Left colon (tissue), 2 donors: Measurements from ENCODE around the gene FN1. TPM values are rescaled to one million over a fixed set of nuclear protein-coding genes. Genes with fewer than 3 reads are reported as not detected.
A peak's percentile ranks its signal among the peaks of the same experiment; 100 is the strongest.

Source experiments
- ATAC-seq: fragments of 200-7000 bp; cut with Tn5 transposase; one replicate; pipeline ENCODE4 v1.9.1; 2020; ENCODE audit warnings: mild to moderate bottlenecking, moderate library complexity
- DNase-seq, 2 donors: peaks; one replicate each; pipeline ENCODE4 v3.0.0-alpha.2; 2020
- intact Hi-C, 2 donors: fragments of 100-400 bp; cut with DNase I in 1 of 2; cut with micrococcal nuclease in 1 of 2; formaldehyde crosslinking; loops; one replicate each; pipeline versions ENCODE4 v1.11.2 to v1.14.0; 2022; cut with DNase I, micrococcal nuclease
- total RNA-seq, 2 donors: library from RNA; stranded (reverse); fragmentation: NEBNext Ultra II Directional; extraction: Animal tissue kit (Norgen Biotek cat#: 25700); gene quantifications; one replicate each; pipeline ENCODE4 v1.2.1, GENCODE V29; 2021
- donor health status: DM: no; HTN: no; CAD: no.
- donor health status: DM: yes; HTN: yes; CAD: no.

FN1 gene
- total RNA-seq, 2 donors from 2014 or later, result 43.4 to 216 TPM

DNA sequence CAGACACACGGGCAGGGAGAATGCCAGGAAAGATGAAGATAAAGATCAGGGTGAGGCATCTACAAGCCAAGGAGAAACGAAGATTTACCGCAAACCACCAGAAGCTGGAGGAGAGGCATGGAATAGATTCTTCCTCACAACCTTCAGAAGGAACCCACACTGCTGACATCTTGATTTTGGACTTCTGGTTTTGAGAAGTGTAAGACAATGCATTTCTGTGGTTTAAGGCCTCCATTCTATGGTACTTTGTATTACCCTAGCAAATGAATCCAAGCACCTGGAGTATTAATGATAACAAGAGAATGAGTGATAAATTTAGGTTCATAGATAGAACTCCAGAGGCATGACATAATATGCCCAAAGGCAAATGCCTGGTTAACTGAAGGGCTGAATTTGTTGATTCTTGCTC is 11.8 kb upstream of the FN1 start:
- intact Hi-C loops, result no loop called here
- no peak for ATAC-seq
- DNase-seq, result no peak

DNA sequence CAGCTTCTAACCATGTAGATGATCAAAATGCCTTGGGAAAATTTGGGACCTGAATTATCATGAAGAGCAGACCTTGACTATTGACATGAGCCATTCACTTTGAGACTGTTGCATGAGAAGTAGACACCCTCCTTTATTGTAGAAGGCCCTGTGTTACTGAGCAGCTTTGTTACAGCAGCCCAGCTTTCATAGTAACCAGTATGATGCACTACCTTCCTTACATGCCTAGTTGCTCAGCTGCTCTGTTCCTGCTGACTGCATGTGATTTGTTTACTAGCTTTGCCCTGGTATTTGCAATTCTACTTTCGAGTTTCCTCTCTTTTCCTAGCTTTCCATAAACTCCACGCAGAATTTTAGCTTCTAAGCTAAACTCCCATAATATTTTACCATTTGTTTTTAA is 11.2 kb upstream of the FN1 start:
- DNase-seq (no peak), ATAC-seq (no peak)
- intact Hi-C loops, result no loop called here

DNA sequence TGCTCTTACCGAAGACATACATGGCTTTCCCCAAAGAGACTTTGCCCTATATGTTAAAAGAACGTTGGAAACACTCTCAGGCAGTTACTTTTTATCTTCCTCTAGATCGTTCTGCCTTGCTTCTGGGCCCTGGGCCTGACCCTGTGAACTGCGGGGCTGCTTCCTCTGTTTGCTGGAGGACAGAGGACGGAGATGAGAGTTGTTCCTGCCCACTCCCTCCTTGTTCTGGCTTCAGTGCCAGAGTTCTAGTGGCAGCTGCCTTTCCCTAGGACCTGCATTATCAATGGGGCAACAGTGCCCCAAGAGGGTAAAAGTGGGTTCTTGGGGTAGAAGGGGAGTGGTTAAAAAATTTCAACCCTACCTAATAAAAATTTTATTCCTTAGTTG is 6.5 kb upstream of the FN1 start:
- intact Hi-C loops, result no loop called here
- peak; percentile 23 for ATAC-seq
- DNase-seq, result no peak

DNA sequence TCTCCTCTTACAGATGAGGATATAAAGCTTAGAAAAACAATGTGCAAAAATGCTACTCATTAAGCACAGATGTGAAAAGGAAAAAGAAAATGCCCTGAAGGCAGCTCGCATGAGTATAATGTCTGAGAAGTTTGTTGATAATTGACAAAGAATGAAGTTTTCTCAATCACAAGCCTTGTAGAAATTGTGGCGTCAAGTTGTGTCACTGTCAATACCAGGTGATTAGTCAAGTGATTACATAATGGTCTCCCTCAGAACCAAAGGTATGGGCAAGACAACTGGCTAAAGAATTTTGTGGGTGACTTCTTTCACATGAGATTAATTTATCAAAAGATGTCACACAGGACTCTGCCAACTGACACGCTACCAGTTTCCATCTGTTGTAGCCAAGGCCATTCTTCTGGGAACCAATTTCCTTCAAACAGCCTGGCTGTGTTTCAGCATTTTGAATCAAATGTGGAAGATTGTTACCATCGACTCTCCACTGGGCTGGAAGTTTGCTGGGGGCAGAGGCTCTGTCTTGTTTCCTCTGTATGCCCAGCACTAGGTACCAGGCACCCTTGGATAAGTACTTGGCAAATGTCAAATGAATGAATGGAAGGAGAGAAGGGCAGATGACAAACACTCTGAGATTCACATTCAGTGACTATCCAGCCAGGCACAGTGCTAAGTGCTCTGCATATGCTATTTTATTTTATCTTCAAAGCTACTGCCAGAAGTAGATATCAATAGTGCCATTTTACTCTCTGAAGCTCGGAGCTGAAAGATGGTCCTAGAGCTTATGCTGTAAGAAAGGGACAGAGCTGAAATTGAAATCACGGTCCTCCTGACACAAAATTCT is 5.9 kb upstream of the FN1 start:
- intact Hi-C loops, result no loop called here
- DNase-seq (no peak), ATAC-seq (no peak)

DNA sequence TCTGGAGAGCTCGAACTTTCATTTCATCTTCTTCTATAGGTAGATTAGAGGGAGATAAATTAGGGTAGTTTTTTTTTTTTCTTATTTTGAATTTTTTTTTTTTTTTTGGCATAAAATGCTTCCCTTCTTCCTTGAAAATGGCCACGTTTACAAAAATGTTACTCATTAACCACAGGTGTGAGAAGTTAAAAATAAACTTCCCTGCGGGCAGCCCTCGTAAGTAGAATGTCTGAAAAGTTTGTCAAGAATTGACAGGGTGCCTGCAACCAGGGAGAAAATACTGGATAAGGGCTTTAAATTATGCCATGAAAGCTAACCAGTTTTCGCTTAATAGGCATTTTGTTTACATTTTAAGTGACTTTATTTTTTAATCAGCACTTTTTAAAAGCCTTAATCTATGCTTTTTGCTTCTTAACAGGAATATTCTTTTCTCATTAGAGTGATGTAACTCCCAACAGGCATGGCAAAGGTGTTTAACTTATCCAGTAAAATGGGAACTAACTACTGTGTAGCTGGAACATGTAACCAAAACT is 4.2 kb upstream of the FN1 start:
- DNase-seq (no peak), ATAC-seq (no peak)
- intact Hi-C loops, result no loop called here

DNA sequence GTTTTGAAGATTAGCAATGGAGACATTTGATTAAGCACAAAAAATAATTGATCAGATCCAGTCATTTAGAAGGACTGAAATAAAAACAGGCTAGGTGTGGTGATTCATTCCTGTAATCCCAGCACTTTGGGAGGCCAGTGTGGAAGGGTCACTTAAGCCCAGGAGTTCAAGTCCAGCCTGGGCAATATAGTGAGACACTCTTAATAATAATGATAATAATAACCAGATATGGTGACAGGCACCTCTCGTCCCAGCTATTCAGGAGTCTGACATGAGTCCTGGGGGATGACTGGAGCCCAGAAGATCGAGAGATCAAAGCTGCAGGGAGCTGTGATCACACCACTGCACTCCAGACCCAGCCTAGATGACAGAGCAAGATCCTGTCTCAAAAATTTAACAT is 3.5 kb upstream of the FN1 start:
- intact Hi-C loops, result no loop called here
- ATAC-seq, result no peak
- no peak for DNase-seq

DNA sequence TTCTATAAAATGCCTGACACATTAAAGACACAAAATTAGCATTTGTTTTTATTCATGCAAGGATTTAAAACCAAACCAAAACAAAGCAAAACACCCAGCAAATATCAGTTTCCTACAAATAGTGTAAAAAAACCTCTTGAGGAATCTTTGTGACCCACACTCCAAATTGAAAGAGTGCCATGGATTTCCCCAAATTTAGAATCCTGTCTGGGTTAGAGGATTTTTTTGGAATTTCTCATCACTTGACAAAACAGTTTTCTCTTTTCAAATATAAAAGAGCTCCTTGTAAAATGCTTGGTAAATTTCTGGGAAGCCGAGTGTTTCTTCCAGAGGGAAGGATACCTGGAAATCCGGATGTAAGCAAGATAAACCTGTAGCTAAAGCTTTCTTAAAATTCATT is 1.7 kb upstream of the FN1 start:
- intact Hi-C loops, result no loop called here
- ATAC-seq (no peak), DNase-seq (no peak)

DNA sequence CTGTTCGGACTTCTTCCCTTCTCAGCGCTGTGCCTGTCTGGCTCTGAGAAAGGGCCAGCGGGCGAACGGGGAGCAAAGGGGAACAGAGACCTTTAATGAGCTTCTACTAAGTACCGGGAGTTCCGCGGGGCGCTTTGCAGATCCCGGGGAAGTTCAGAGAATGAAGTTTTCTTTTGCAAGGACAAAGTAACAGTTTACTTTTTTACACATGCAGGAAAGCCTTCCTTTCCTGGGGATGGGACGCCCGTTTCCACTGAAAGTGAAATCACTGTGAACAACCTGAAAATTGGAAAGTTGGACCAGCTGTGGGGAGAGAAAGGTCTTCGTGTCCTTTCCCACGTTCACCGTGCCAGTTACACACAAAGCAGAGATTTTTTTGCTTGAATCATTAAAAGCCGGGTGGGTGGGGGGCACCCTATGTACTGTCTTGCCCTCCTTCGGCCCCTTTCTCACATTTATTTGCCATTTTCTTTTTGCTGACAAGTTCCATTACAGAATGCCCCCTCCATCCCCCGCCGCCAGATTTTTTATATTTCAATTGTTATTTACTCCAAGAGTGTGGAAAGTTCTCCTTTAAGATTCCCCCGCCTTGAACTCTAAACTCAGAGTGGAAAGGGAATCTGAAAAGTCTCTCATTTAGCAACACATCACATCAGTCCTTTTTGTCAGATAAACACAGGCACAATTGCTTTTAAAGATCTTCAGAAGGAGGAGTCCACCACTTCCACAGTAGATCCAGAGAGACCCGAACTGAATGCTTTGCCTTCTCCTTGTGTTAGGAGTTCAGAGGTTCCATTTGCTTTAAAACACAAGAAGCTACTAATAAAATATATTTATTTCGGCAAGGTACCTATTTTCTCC is 1.1 kb upstream of the FN1 start:
- intact Hi-C loops, result no loop called here
- no peak for ATAC-seq
- no peak for DNase-seq

DNA sequence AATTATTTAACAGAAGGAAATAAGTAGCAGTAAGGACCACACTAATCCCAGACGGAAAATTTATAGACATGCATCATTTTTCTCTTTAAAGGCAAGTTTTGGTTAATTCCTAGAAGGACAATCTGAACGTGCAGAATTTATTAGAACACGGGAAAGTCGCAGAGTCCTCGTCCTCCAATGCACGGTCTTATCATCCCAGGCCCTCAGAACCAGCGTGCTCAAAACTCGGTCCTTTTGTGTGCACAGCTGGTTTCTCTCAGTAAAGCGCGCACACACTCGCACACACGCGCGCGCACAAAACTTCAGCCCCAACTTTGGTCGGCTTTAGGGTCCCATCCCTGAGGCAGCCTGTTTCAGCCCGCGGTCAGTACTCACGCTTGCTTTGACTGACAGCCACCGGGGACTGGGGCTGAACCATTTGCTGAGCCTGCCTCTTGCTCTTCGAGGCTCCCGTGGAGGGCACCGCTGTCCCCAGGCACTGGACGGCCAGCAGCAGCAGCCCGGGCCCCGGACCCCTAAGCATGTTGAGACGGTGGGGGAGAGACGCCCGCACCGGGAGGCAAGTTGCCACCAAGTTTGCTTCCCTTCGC is 493 bp downstream of the FN1 start:
- ATAC-seq (peak; percentile 44), DNase-seq (peak in 1 of 2 donors; percentile 26)
- intact Hi-C loops, result no loop called here

DNA sequence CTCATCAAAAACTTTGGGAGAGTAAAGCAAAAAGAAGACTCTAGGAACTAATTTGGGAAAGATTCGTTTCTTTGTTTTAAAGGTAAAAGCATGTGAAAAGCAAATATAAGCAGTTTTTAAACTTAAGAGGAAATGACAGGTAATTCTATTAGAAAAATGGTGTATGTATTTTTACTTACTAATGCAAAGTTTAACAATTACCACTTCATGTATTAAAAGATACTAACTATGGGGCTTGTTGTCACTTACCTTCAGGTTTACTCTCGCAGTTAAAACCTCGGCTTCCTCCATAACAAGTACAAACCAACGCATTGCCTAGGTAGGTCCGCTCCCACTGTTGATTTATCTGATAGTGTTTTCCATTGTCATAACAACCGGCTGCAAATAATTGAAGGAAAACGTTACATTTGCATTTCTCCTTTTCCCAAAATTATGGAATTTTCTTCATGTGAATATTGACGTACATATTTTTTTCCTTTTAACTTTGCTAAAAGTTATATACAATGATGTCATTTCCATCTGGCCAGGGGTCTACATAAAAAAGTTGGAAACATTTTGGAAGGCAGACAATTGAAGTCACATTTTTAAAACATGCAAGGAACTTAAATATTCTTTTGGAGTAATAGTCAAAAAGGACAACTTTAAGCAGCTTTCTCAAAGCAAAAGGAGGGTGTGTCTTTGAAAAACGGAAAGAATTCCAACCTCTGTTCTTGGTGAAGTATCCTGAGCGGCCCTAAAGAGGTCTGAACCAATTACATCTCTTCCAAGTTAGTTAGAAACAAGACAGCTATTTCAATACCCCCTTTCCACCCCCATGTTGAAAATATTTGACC is 1.2 kb downstream of the FN1 start:
- ATAC-seq, result no peak
- intact Hi-C loops, result no loop called here
- no peak for DNase-seq

DNA sequence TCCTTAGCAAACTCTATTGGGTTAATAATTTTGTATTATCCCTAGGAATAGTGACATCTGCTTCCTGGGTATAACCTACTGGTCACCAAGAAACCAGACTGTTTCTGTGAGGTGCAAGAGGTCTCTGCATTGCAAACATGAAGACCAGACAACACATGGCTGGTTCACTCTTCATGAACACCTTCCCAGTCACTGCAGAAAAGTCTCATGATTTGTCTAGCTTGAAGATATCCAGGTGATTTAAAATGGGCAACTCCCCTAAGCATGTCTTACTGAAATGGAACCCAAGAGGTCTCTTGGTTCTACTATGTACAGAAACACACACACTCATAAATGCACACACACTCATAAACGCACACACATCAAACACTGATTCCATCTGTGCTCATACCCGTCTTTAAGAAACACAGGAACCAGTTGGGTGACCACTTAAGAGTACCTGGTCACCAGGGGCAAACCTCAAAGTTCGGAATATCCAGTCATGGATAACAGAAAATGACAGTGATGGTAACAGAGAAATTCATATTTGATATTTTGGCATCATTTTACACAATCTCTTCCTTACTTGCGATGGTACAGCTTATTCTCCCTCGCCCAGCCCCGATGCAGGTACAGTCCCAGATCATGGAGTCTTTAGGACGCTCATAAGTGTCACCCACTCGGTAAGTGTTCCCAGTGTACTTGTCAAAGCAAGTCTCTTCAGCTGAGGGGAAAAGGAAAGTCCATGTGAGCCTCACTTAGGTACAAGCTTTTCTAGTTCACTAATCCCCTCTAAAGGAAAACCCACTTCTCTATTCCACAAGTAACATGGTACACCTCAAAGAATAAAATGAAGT is 2.9 kb downstream of the FN1 start:
- ATAC-seq, result no peak
- intact Hi-C loops, result no loop called here
- no peak for DNase-seq

DNA sequence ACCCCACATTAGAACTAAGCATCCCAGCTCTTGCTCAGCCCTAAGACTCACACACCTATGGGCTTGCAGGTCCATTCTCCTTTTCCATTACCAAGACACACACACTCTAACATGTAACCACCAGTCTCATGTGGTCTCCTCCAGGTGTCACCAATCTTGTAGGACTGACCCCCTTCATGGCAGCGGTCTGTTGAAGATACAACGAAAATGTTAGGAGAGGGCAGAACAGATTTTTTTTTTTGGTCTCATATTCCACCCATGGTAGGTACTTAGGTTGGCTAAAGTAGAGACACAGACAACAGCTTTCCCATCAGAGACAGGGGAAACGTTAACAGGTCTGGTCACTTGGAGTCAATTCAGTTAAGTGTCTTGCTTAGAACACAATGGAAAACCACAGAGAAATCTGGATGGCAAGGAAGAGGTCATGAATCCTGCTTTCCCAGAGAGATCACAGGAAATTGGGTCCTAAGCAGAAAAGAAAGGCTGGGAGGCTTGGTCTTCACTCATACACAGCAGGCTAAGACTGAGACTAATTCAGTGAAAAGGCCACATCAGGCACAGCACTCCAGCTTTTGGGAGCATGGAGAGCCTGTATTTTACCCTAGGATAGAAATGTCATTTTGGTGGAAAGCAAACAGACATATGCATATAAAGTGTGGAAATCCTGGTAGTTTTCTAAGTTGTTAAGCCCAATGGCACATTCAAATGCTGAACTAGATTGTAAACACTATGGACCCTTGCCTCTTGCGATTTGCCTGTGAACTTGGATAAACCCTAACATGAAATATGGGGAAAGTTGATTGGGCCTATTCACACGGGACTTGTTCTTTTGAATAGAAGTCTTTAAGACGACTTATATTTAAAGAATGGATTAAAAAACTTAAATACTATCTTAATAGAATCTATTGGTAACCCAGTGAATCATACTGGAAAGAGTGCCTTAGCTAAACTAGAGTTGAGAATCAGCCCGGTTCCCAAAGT is 3.8 kb downstream of the FN1 start:
- intact Hi-C loops, result no loop called here
- ATAC-seq (no peak), DNase-seq (no peak)

DNA sequence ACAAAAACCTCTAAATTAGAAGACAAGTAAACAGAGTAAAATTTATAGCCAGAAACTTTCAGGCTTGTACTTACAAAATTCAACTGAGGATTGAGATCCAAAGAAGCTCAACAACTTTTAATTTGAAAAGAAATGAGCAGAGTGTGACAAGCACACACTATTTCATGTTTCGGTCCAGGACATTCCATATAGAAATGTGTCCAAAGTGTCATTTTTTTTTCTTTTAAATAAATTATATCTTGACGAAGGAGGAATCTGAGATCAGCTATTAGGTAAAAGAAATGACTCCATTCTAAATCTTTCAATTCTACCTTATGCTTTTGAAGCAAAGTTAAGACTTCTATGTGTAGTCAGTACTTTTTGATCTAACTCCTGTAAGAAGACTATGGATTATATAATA is 4.6 kb downstream of the FN1 start:
- intact Hi-C loops, result no loop called here
- DNase-seq (no peak), ATAC-seq (no peak)

DNA sequence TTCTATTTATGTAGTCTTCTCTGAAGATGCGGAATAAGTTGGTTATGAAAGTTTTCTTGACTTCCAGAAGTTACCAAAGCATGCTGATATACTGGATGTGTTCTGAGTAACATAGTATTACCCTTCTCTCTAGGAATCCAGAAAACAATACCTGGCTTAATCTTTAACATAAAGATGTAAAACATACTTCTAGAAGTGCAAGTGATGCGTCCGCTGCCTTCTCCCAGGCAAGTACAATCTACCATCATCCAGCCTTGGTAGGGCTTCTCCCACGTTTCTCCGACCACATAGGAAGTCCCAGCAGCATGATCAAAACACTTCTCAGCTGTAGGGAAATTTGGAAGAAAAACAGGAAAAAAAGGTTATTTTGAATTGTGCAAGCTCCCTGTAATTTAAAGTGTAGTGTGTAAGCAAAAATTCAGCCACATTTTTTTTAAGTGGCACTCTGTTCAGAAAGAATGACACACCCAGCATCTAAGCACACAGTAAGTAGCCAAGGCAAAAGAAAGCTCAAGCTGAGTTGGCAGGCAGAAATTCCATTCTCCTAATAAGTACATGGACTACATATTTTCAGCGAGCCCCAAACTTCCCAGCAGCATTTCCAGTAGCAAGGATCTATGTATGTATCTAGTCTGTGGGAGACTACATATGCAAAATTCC is 5.2 kb downstream of the FN1 start:
- intact Hi-C loops, result no loop called here
- DNase-seq (no peak), ATAC-seq (no peak)

DNA sequence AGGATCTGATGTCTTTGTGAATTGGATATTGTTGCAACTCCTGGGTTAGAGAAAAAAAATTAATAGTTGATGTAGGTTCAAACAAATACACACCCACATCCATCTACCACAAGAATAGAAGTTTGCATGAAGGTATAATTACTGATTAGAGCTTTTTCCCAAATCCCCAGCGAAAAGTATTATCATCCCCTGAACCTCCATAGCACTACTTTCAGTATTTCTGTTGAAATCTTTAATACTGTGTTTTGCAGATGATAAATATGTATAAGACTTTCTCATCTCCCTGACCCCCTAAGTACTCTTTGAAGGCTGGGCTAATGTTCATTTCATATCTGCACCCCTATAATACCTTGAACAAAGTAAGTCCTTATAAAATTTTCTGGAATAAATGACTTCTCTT is 6.4 kb downstream of the FN1 start:
- no peak for DNase-seq
- no peak for ATAC-seq
- intact Hi-C loops, result no loop called here
